Spleen (tissue), 7 donors: ENCODE measurements around the gene CDRT4.

ENCODE experiments used
- POLR2A ChIP-seq, 3 donors: fragments of 450-650 bp; IDR thresholded peaks; one replicate each; pipeline ENCODE4 v1.5.1; 2017; ENCODE audit warnings: antibody characterized with exemption in 3 of 3, mild to moderate bottlenecking in 1 of 3
- TF ChIP-seq, protein P1 (sequence below), 11 experiments: fragments of 200-600 bp in 7 of 11; fragments of 450-650 bp in 4 of 11; sonication (generic) in 4 of 11; IDR thresholded peaks in 8 of 11; conservative IDR thresholded peaks in 3 of 11; 1 replicate in 7 of 11; 2 replicates in 4 of 11; pipeline versions ENCODE4 v1.4.0 to v1.8.0; 2016 to 2021; ENCODE audit warnings: antibody characterized with exemption in 11 of 11, inconsistent platforms in 4 of 11, mild to moderate bottlenecking in 1 of 11
- donor health status: DM: no; HTN: no; CAD: no; lungs with moderate emphysema.
- donor health status: DM: no; HTN: no; CAD: no.
- donor health status: DM: no; HTN: no; CAD: no.

- TF ChIP-seq, protein P1, sequence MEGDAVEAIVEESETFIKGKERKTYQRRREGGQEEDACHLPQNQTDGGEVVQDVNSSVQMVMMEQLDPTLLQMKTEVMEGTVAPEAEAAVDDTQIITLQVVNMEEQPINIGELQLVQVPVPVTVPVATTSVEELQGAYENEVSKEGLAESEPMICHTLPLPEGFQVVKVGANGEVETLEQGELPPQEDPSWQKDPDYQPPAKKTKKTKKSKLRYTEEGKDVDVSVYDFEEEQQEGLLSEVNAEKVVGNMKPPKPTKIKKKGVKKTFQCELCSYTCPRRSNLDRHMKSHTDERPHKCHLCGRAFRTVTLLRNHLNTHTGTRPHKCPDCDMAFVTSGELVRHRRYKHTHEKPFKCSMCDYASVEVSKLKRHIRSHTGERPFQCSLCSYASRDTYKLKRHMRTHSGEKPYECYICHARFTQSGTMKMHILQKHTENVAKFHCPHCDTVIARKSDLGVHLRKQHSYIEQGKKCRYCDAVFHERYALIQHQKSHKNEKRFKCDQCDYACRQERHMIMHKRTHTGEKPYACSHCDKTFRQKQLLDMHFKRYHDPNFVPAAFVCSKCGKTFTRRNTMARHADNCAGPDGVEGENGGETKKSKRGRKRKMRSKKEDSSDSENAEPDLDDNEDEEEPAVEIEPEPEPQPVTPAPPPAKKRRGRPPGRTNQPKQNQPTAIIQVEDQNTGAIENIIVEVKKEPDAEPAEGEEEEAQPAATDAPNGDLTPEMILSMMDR (IDR thresholded peaks at IDR 0.05 in 8 of 11, conservative IDR thresholded peaks at IDR 0.05 in 3 of 11) = no peak
- TF ChIP-seq POLR2A (IDR thresholded peaks at IDR 0.05) = no peak
Measured at GRCh38 chr17:15481481-15481880, 14.1 kb upstream of the CDRT4 start.
